DND-41 (cell line): ENCODE data around the gene HIVEP2.

ENCODE experiments used
- ATAC-seq: fragments of 200-7000 bp; cut with Tn5 transposase; 3 replicates; pipeline ENCODE4 v1.9.1; 2021; ENCODE audit warnings: low read depth; ENCODE audit not compliant: insufficient read depth
- DNase-seq: peaks from one replicate; pipeline ENCODE4 v3.0.0-alpha.2; 2020
- H2AFZ ChIP-seq: 2 replicates; pipeline ENCODE4 v1.6.0; 2012; ENCODE audit warnings: low read depth, low read length
- H3K27ac ChIP-seq: 2 replicates; pipeline ENCODE4 v1.5.1; 2012; ENCODE audit warnings: low read length, inconsistent platforms
- H3K27me3 ChIP-seq: fragments of 200-600 bp; sonication (generic); 2 replicates; pipeline ENCODE4 v1.6.0; 2012; ENCODE audit warnings: low read length, mild to moderate bottlenecking, inconsistent platforms; ENCODE audit not compliant: insufficient read depth, poor library complexity
- H3K36me3 ChIP-seq: 2 replicates; pipeline ENCODE4 v1.5.1; 2012; ENCODE audit warnings: low read length, inconsistent platforms; ENCODE audit not compliant: insufficient read depth
- H3K4me1 ChIP-seq: 2 replicates; pipeline ENCODE4 v1.5.1; 2012; ENCODE audit warnings: mild to moderate bottlenecking, low read length; ENCODE audit not compliant: insufficient read depth
- H3K4me2 ChIP-seq: 2 replicates; pipeline ENCODE4 v1.6.0; 2012; ENCODE audit warnings: mild to moderate bottlenecking, moderate library complexity, low read length, inconsistent platforms; ENCODE audit not compliant: insufficient read depth
- H3K4me3 ChIP-seq, 2 experiments: fragments of 200-600 bp in 1 of 2; shearing (Covaris generic) in 1 of 2; 2 replicates each; pipeline ENCODE4 v1.5.1; 2012 to 2016; ENCODE audit warnings: inconsistent platforms in 2 of 2, low read length in 2 of 2, mild to moderate bottlenecking in 2 of 2, low read depth in 1 of 2, moderate library complexity in 1 of 2
- H3K79me2 ChIP-seq: 2 replicates; pipeline ENCODE4 v1.6.0; 2012; ENCODE audit warnings: low read length, inconsistent platforms; ENCODE audit not compliant: insufficient read depth
- H3K9ac ChIP-seq: 2 replicates; pipeline ENCODE4 v1.6.0; 2012; ENCODE audit warnings: low read depth, mild to moderate bottlenecking, inconsistent platforms, low read length, moderate library complexity
- H3K9me3 ChIP-seq: 2 replicates; pipeline ENCODE4 v1.5.1; 2012; ENCODE audit warnings: low read length, moderate library complexity, mild to moderate bottlenecking, inconsistent platforms; ENCODE audit not compliant: insufficient read depth, severe bottlenecking
- H4K20me1 ChIP-seq: 2 replicates; pipeline ENCODE4 v1.6.0; 2012; ENCODE audit warnings: low read length; ENCODE audit not compliant: insufficient read depth
- CTCF ChIP-seq: IDR thresholded peaks from 2 replicates; pipeline ENCODE4 v1.5.1; 2012; ENCODE audit warnings: borderline replicate concordance, low read length, moderate library complexity, mild to moderate bottlenecking; ENCODE audit not compliant: poor library complexity, severe bottlenecking; ENCODE audit errors: extremely low read depth
- EZH2 ChIP-seq: IDR thresholded peaks from 3 replicates; pipeline ENCODE4 v1.6.1; 2012; ENCODE audit warnings: borderline replicate concordance, low read depth, mild to moderate bottlenecking, moderate library complexity, low read length, inconsistent platforms; ENCODE audit not compliant: severe bottlenecking

HIVEP2 gene

GRCh38 chr6:142913036-142913510 lies 31.9 kb downstream of the HIVEP2 start:
- TF ChIP-seq EZH2 (no peak), CTCF (no peak)
- H3K4me1 ChIP-seq = 0 out of 2 replicates have a peak, but pooled peaks cover 3% of the 10 kb centered on the region
- H3K9me3 ChIP-seq = no peaks in the 10 kb centered on the region
- H3K36me3 ChIP-seq = no peaks in the 10 kb centered on the region
- DNase-seq = no peak
- H3K27me3 ChIP-seq = no peaks in the 10 kb centered on the region
- H3K4me2 ChIP-seq = no peak overlapping the region
- no peak overlapping the region for H2AFZ ChIP-seq
- no peak for ATAC-seq
- H4K20me1 ChIP-seq = no peaks in the 10 kb centered on the region
- no peaks in the 10 kb centered on the region; the same call in 1 of the 2 replicates for H3K79me2 ChIP-seq
- no peak overlapping the region for H3K27ac ChIP-seq
- H3K9ac ChIP-seq = no peak overlapping the region
- H3K4me3 ChIP-seq = no peak overlapping the region

GRCh38 chr6:142912125-142912524 lies 32.9 kb downstream of the HIVEP2 start:
- H3K4me2 ChIP-seq = no peak overlapping the region
- no peaks in the 10 kb centered on the region for H4K20me1 ChIP-seq
- no peak for DNase-seq

GRCh38 chr6:142911430-142911829 lies 33.5 kb downstream of the HIVEP2 start:
- ATAC-seq (no peak), DNase-seq (no peak)
- no peaks in the 10 kb centered on the region for H4K20me1 ChIP-seq
- peaks cover 3% of the 10 kb centered on the region; the same call in 1 of the 2 replicates for H3K79me2 ChIP-seq
- no peak overlapping the region for H3K9ac ChIP-seq
- no peak overlapping the region for H2AFZ ChIP-seq
- H3K27me3 ChIP-seq = no peaks in the 10 kb centered on the region
- no peak overlapping the region for H3K27ac ChIP-seq
- H3K4me2 ChIP-seq = no peak overlapping the region
- no peak overlapping the region for H3K4me3 ChIP-seq
- TF ChIP-seq EZH2 (no peak), CTCF (no peak)
- 0 out of 2 replicates have a peak, but pooled peaks cover 3% of the 10 kb centered on the region for H3K4me1 ChIP-seq
- H3K9me3 ChIP-seq = no peaks in the 10 kb centered on the region
- H3K36me3 ChIP-seq = no peaks in the 10 kb centered on the region

More at GRCh38 chr6:142912125-142912524, 32.9 kb downstream of the HIVEP2 start:
- no peak overlapping the region for H2AFZ ChIP-seq
- H3K4me1 ChIP-seq = 0 out of 2 replicates have a peak, but pooled peaks cover 3% of the 10 kb centered on the region
- H3K9me3 ChIP-seq = no peaks in the 10 kb centered on the region
- no peak overlapping the region for H3K4me3 ChIP-seq
- no peaks in the 10 kb centered on the region for H3K27me3 ChIP-seq
- ATAC-seq = no peak
- H3K36me3 ChIP-seq = no peaks in the 10 kb centered on the region
- no peaks in the 10 kb centered on the region; the same call in 1 of the 2 replicates for H3K79me2 ChIP-seq
- no peak for TF ChIP-seq CTCF
- H3K27ac ChIP-seq = no peak overlapping the region
- no peak overlapping the region for H3K9ac ChIP-seq
